Measurements from ENCODE around the gene FCAMR. TPM values are rescaled to one million over a fixed set of nuclear protein-coding genes. Genes with fewer than 3 reads are reported as not detected.

FCAMR gene
- total and polyA plus RNA-seq, 2 donors (not counting 3 experiments of a cell fraction or from before 2014, with no cell fraction given), result not detected

DNA sequence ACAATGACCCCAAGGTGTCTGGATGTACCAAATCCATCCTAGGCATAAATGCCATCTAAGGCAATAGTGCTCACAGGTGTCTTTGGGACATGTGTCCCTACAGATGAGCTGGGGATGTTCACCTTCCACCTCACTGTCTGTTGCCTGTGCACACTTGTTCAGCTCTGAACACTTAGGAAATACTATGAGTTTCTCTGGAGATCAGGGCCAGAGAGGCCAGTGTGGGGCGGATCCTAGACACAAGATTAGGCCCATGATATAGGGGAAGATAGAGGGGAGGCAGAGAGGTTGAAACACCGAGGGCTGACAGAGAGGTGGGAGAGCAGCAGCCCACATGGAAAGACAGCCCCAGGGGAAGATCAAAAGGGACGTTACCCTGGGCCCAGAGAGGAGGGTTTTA lies 36.7 kb upstream of the FCAMR start:
- Histone ChIP-seq H3K36me3 (ENCODE audit: control insufficient read depth in 2 of 2, extremely low read depth in 1 of 2, insufficient read depth in 2 of 2, low read length in 2 of 2) (no peaks in the 10 kb centered on the region), H3K79me2 (ENCODE audit: control insufficient read depth, insufficient read depth, low read length) (no peaks in the 10 kb centered on the region), H4K20me1 (replicated peaks; ENCODE audit: control insufficient read depth, extremely low read depth, insufficient read depth, low read length) (no peaks in the 10 kb centered on the region), H3K27ac (ENCODE audit: insufficient read depth, low read depth, low read length) (no peak overlapping the region), H3K9ac (replicated peaks; ENCODE audit: extremely low read depth, insufficient read depth, low read length) (no peak overlapping the region), H3K4me3 (replicated peaks in 1 of 3; ENCODE audit: insufficient read depth in 1 of 3, low read depth in 1 of 3, low read length in 3 of 3) (no peak overlapping the region), H3K9me3 (replicated peaks; ENCODE audit: control insufficient read depth, insufficient read depth, low read length) (no peaks in the 10 kb centered on the region), H3K9me1 (replicated peaks; ENCODE audit: control insufficient read depth, extremely low read depth, insufficient read depth, low read length) (no peaks in the 10 kb centered on the region), H2AFZ (ENCODE audit: low read depth, low read length) (no peak overlapping the region), H3K27me3 (ENCODE audit: control insufficient read depth in 2 of 2, insufficient read depth in 2 of 2, low read length in 2 of 2) (peaks cover 4 to 5% of the 10 kb centered on the region in 2 experiments), H3K4me2 (ENCODE audit: insufficient read depth, low read length) (no peak overlapping the region), H3K4me1 (ENCODE audit: control insufficient read depth, extremely low read depth, insufficient read depth, low read length) (no peaks in the 10 kb centered on the region)
- no peak for DNase-seq (ENCODE audit: low read depth, low spot score)
- intact Hi-C loops (cut with micrococcal nuclease), result no loop called here
- FAIRE-seq, result no peak
- dilution Hi-C loops (cut with MboI; ENCODE audit: extremely low pct_ligation_motif_present, low sequenced_read_pairs), result no loop called here
- BruUV-seq (replicated peaks), result no TSS peak
- TF ChIP-seq, protein P1, sequence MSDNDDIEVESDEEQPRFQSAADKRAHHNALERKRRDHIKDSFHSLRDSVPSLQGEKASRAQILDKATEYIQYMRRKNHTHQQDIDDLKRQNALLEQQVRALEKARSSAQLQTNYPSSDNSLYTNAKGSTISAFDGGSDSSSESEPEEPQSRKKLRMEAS (IDR thresholded peaks at IDR 0.05; ENCODE audit: insufficient read depth, insufficient read length), result no peak
- TF ChIP-seq, protein P2, sequence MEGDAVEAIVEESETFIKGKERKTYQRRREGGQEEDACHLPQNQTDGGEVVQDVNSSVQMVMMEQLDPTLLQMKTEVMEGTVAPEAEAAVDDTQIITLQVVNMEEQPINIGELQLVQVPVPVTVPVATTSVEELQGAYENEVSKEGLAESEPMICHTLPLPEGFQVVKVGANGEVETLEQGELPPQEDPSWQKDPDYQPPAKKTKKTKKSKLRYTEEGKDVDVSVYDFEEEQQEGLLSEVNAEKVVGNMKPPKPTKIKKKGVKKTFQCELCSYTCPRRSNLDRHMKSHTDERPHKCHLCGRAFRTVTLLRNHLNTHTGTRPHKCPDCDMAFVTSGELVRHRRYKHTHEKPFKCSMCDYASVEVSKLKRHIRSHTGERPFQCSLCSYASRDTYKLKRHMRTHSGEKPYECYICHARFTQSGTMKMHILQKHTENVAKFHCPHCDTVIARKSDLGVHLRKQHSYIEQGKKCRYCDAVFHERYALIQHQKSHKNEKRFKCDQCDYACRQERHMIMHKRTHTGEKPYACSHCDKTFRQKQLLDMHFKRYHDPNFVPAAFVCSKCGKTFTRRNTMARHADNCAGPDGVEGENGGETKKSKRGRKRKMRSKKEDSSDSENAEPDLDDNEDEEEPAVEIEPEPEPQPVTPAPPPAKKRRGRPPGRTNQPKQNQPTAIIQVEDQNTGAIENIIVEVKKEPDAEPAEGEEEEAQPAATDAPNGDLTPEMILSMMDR (IDR thresholded peaks at IDR 0.05; ENCODE audit: extremely low read depth in 1 of 2, insufficient read depth in 1 of 2, low read depth in 1 of 2, low read length in 2 of 2), result no peak
- no peak for TF ChIP-seq JUN (IDR thresholded peaks at IDR 0.05; ENCODE audit: borderline replicate concordance, insufficient read depth, insufficient read length, low read depth)
- TF ChIP-seq FOS (IDR thresholded peaks at IDR 0.05; ENCODE audit: borderline replicate concordance, insufficient read depth, low read length), result no peak
- TF ChIP-seq GATA2 (IDR thresholded peaks at IDR 0.05; ENCODE audit: insufficient read depth, insufficient read length, low read depth, low read length), result no peak
- no peak for TF ChIP-seq POLR2A (IDR thresholded peaks at IDR 0.05; ENCODE audit: low read depth, low read length)
- no peak for TF ChIP-seq POLR2AphosphoS5 (IDR thresholded peaks at IDR 0.05; ENCODE audit: insufficient read depth, low read depth, low read length)
- TF ChIP-seq MYC (IDR thresholded peaks at IDR 0.05; ENCODE audit: low read depth, low read length), result no peak
- TF ChIP-seq EZH2 (IDR thresholded peaks at IDR 0.05; ENCODE audit: borderline replicate concordance, low read depth, low read length, severe bottlenecking), result no peak
- POLR2A ChIA-PET, result no interaction called here
- CTCF ChIA-PET, result interaction anchor here (1.1 kb wide), 1 partner anchor 17 kb away, joined by 3 read pairs; no protein-coding TSS in a partner anchor

Data from endothelial cell of umbilical vein (primary cell).